Lower leg skin (tissue), 3 donors: ENCODE data around the gene PCSK6.

Experiments used
- CTCF ChIP-seq, 3 donors: fragments of 450-650 bp; IDR thresholded peaks; one replicate each; pipeline ENCODE4 v1.5.1; 2016; ENCODE audit warnings: antibody characterized with exemption in 3 of 3, mild to moderate bottlenecking in 3 of 3, moderate library complexity in 2 of 3
- POLR2A ChIP-seq, 2 donors: fragments of 450-650 bp; IDR thresholded peaks; one replicate each; pipeline ENCODE4 v1.6.1; 2016 to 2017; ENCODE audit warnings: antibody characterized with exemption in 2 of 2, mild to moderate bottlenecking in 1 of 2, moderate library complexity in 1 of 2

- TF ChIP-seq CTCF (IDR thresholded peaks at IDR 0.05) (no peak), POLR2A (IDR thresholded peaks at IDR 0.05) (no peak)
These were observed 41.7 kb upstream of the PCSK6 start for GRCh38 chr15:101531170-101531569.
